ENCODE data around the gene GTF2A1L. TPM values are rescaled to one million over a fixed set of nuclear protein-coding genes. Genes with fewer than 3 reads are reported as not detected.
"Not testable (repeated sequence)": the region's sequence is repeated elsewhere in the genome, so short reads cannot be mapped to it uniquely, and the experiment has no call there.

The GTF2A1L gene
- total RNA-seq, 5 donors from 2014 or later (not counting 1 experiment from before 2014, with no cell fraction given): not detected

- no peaks in the 10 kb centered on the region for H3K4me1 ChIP-seq (ENCODE audit: control insufficient read depth in 1 of 2, extremely low read depth in 1 of 2, insufficient read depth in 2 of 2, low read length in 2 of 2)
- POLR2A ChIA-PET: no interaction called here
Measured at GRCh38 chr2:48693645-48694044, 76.0 kb downstream of the GTF2A1L start.

GRCh38 chr2:48694149-48694548 is 76.5 kb downstream of the GTF2A1L start:
- CTCF ChIA-PET: no interaction called here

More at GRCh38 chr2:48693645-48694044, 76.0 kb downstream of the GTF2A1L start:
- H3K9me3 ChIP-seq: no peaks in the 10 kb centered on the region
- no peak overlapping the region for H3K27ac ChIP-seq (ENCODE audit: low read length)
- Mint-ChIP-seq H3K4me1 (no peaks in the 10 kb centered on the region), H3K9me3 (no peaks in the 10 kb centered on the region), H3K4me3 (no peak overlapping the region), H3K27me3 (peaks cover 5 to 7% of the 10 kb centered on the region in 2 donors), H3K27ac (no peak overlapping the region), H3K36me3 (no peaks in the 10 kb centered on the region)
- H3K4me3 ChIP-seq (ENCODE audit: control insufficient read depth in 1 of 2, extremely low read depth in 1 of 2, low read length in 1 of 2): no peak overlapping the region
- DNase-seq (no peak), ATAC-seq (replicated peaks in 1 of 4) (no peak)
- 90% methylated on average over 2 of the region's 3 CpGs for WGBS (ENCODE audit: insufficient coverage)
- H3K36me3 ChIP-seq (ENCODE audit: control insufficient read depth in 2 of 2, extremely low read depth in 1 of 2, insufficient read depth in 1 of 2, low read length in 1 of 2): no peaks in the 10 kb centered on the region
- CTCF ChIA-PET: no interaction called here
- H3K27me3 ChIP-seq (replicated peaks in 1 of 2; ENCODE audit: control insufficient read depth in 2 of 2, extremely low read depth in 1 of 2, insufficient read depth in 2 of 2, low read length in 1 of 2): no peaks in the 10 kb centered on the region

GRCh38 chr2:48695991-48696390 is 78.3 kb downstream of the GTF2A1L start:
- H3K27ac Mint-ChIP-seq: no peak overlapping the region
- H3K4me1 ChIP-seq (ENCODE audit: control insufficient read depth in 1 of 2, extremely low read depth in 1 of 2, insufficient read depth in 2 of 2, low read length in 2 of 2): no peaks in the 10 kb centered on the region
- no peaks in the 10 kb centered on the region for H3K9me3 Mint-ChIP-seq
- no peaks in the 10 kb centered on the region for H3K4me1 Mint-ChIP-seq
- ATAC-seq (replicated peaks in 1 of 4) (no peak), DNase-seq (no peak)
- H3K27ac ChIP-seq (ENCODE audit: low read length): no peak overlapping the region
- no peak overlapping the region for H3K4me3 Mint-ChIP-seq
- no peaks in the 10 kb centered on the region for H3K36me3 Mint-ChIP-seq
- no peaks in the 10 kb centered on the region for H3K9me3 ChIP-seq
- POLR2A ChIA-PET: no interaction called here
- no peaks in the 10 kb centered on the region for H3K27me3 Mint-ChIP-seq
- H3K4me3 ChIP-seq (ENCODE audit: control insufficient read depth in 1 of 2, extremely low read depth in 1 of 2, low read length in 1 of 2): no peak overlapping the region
- H3K36me3 ChIP-seq (ENCODE audit: control insufficient read depth in 2 of 2, extremely low read depth in 1 of 2, insufficient read depth in 1 of 2, low read length in 1 of 2): no peaks in the 10 kb centered on the region
- H3K27me3 ChIP-seq (replicated peaks in 1 of 2; ENCODE audit: control insufficient read depth in 2 of 2, extremely low read depth in 1 of 2, insufficient read depth in 2 of 2, low read length in 1 of 2): no peaks in the 10 kb centered on the region
- CTCF ChIA-PET: interaction anchor here in 1 of 2 donors (0.6 kb wide), 1 partner anchor 882 kb away, joined by 3 read pairs; no protein-coding TSS in a partner anchor

More at GRCh38 chr2:48694149-48694548, 76.5 kb downstream of the GTF2A1L start:
- no peak overlapping the region for H3K27ac ChIP-seq (ENCODE audit: low read length)
- H3K4me3 ChIP-seq (ENCODE audit: control insufficient read depth in 1 of 2, extremely low read depth in 1 of 2, low read length in 1 of 2): no peak overlapping the region
- no peak for DNase-seq
- no peaks in the 10 kb centered on the region for H3K36me3 ChIP-seq (ENCODE audit: control insufficient read depth in 2 of 2, extremely low read depth in 1 of 2, insufficient read depth in 1 of 2, low read length in 1 of 2)
- no peaks in the 10 kb centered on the region for H3K36me3 Mint-ChIP-seq
- no peaks in the 10 kb centered on the region for H3K9me3 Mint-ChIP-seq
- H3K27ac Mint-ChIP-seq: no peak overlapping the region
- no peaks in the 10 kb centered on the region for H3K4me1 ChIP-seq (ENCODE audit: control insufficient read depth in 1 of 2, extremely low read depth in 1 of 2, insufficient read depth in 2 of 2, low read length in 2 of 2)
- no peaks in the 10 kb centered on the region for H3K9me3 ChIP-seq
- H3K4me1 Mint-ChIP-seq: no peaks in the 10 kb centered on the region
- no peak for ATAC-seq (replicated peaks in 1 of 4)
- no CpG with 5 or more reads among the region's 3 CpGs for WGBS (ENCODE audit: insufficient coverage)
- POLR2A ChIA-PET: no interaction called here
- peaks cover 5 to 7% of the 10 kb centered on the region in 2 donors for H3K27me3 Mint-ChIP-seq
- no peak overlapping the region for H3K4me3 Mint-ChIP-seq
- no peaks in the 10 kb centered on the region for H3K27me3 ChIP-seq (replicated peaks in 1 of 2; ENCODE audit: control insufficient read depth in 2 of 2, extremely low read depth in 1 of 2, insufficient read depth in 2 of 2, low read length in 1 of 2)

GRCh38 chr2:48696881-48697280 is 79.2 kb downstream of the GTF2A1L start:
- H3K4me1 Mint-ChIP-seq: no peaks in the 10 kb centered on the region
- ChIA-PET CTCF (no interaction called here), POLR2A (no interaction called here)
- no peak overlapping the region for H3K4me3 ChIP-seq (ENCODE audit: control insufficient read depth in 1 of 2, extremely low read depth in 1 of 2, low read length in 1 of 2)
- H3K36me3 Mint-ChIP-seq: no peaks in the 10 kb centered on the region
- H3K27ac ChIP-seq (ENCODE audit: low read length): no peak overlapping the region
- H3K4me1 ChIP-seq (ENCODE audit: control insufficient read depth in 1 of 2, extremely low read depth in 1 of 2, insufficient read depth in 2 of 2, low read length in 2 of 2): no peaks in the 10 kb centered on the region
- no peaks in the 10 kb centered on the region for H3K27me3 ChIP-seq (replicated peaks in 1 of 2; ENCODE audit: control insufficient read depth in 2 of 2, extremely low read depth in 1 of 2, insufficient read depth in 2 of 2, low read length in 1 of 2)
- ATAC-seq (replicated peaks in 1 of 4): no peak
- H3K27me3 Mint-ChIP-seq: no peaks in the 10 kb centered on the region
- H3K9me3 ChIP-seq: no peaks in the 10 kb centered on the region
- H3K4me3 Mint-ChIP-seq: no peak overlapping the region
- H3K9me3 Mint-ChIP-seq: no peaks in the 10 kb centered on the region
- DNase-seq: no peak
- H3K36me3 ChIP-seq (ENCODE audit: control insufficient read depth in 2 of 2, extremely low read depth in 1 of 2, insufficient read depth in 1 of 2, low read length in 1 of 2): no peaks in the 10 kb centered on the region
- WGBS (ENCODE audit: insufficient coverage): 56% methylated on average over 1 of the region's 1 CpG
- no peak overlapping the region for H3K27ac Mint-ChIP-seq

GRCh38 chr2:48699348-48699930 is 81.8 kb downstream of the GTF2A1L start:
- ATAC-seq (replicated peaks in 1 of 4): no peak
- POLR2A ChIA-PET: no interaction called here

GRCh38 chr2:48703621-48704020 is 86.0 kb downstream of the GTF2A1L start:
- H3K4me1 Mint-ChIP-seq; DNase-seq; POLR2A ChIA-PET; H3K27me3 ChIP-seq (replicated peaks in 1 of 2; ENCODE audit: control insufficient read depth in 2 of 2, extremely low read depth in 1 of 2, insufficient read depth in 2 of 2, low read length in 1 of 2); H3K9me3 Mint-ChIP-seq; H3K4me3 Mint-ChIP-seq; H3K36me3 Mint-ChIP-seq; H3K27ac ChIP-seq (ENCODE audit: low read length); H3K27me3 Mint-ChIP-seq; CTCF ChIA-PET; ATAC-seq (replicated peaks in 1 of 4); H3K9me3 ChIP-seq; H3K36me3 ChIP-seq (ENCODE audit: control insufficient read depth in 2 of 2, extremely low read depth in 1 of 2, insufficient read depth in 1 of 2, low read length in 1 of 2); H3K27ac Mint-ChIP-seq; H3K4me3 ChIP-seq (ENCODE audit: control insufficient read depth in 1 of 2, extremely low read depth in 1 of 2, low read length in 1 of 2); H3K4me1 ChIP-seq (ENCODE audit: control insufficient read depth in 1 of 2, extremely low read depth in 1 of 2, insufficient read depth in 2 of 2, low read length in 2 of 2): not testable (repeated sequence)
- WGBS (ENCODE audit: insufficient coverage): no CpG with 5 or more reads among the region's 6 CpGs

More at GRCh38 chr2:48699348-48699930, 81.8 kb downstream of the GTF2A1L start:
- H3K9me3 ChIP-seq: no peaks in the 10 kb centered on the region
- H3K36me3 Mint-ChIP-seq: no peaks in the 10 kb centered on the region
- CTCF ChIA-PET: no interaction called here
- no peak overlapping the region for H3K27ac ChIP-seq (ENCODE audit: low read length)
- no peaks in the 10 kb centered on the region for H3K4me1 ChIP-seq (ENCODE audit: control insufficient read depth in 1 of 2, extremely low read depth in 1 of 2, insufficient read depth in 2 of 2, low read length in 2 of 2)
- WGBS (ENCODE audit: insufficient coverage): no CpG with 5 or more reads among the region's 2 CpGs
- no peaks in the 10 kb centered on the region for H3K36me3 ChIP-seq (ENCODE audit: control insufficient read depth in 2 of 2, extremely low read depth in 1 of 2, insufficient read depth in 1 of 2, low read length in 1 of 2)
- no peak overlapping the region for H3K4me3 ChIP-seq (ENCODE audit: control insufficient read depth in 1 of 2, extremely low read depth in 1 of 2, low read length in 1 of 2)
- no peak for DNase-seq
- no peaks in the 10 kb centered on the region for H3K27me3 ChIP-seq (replicated peaks in 1 of 2; ENCODE audit: control insufficient read depth in 2 of 2, extremely low read depth in 1 of 2, insufficient read depth in 2 of 2, low read length in 1 of 2)
- no peaks in the 10 kb centered on the region for H3K9me3 Mint-ChIP-seq
- H3K4me1 Mint-ChIP-seq: no peaks in the 10 kb centered on the region
- H3K4me3 Mint-ChIP-seq: no peak overlapping the region
- H3K27ac Mint-ChIP-seq: no peak overlapping the region
- H3K27me3 Mint-ChIP-seq: no peaks in the 10 kb centered on the region

GRCh38 chr2:48707466-48707865 is 89.8 kb downstream of the GTF2A1L start:
- Histone ChIP-seq H3K4me3 (ENCODE audit: control insufficient read depth in 1 of 2, extremely low read depth in 1 of 2, low read length in 1 of 2) (no peak overlapping the region), H3K36me3 (ENCODE audit: control insufficient read depth in 2 of 2, extremely low read depth in 1 of 2, insufficient read depth in 1 of 2, low read length in 1 of 2) (no peaks in the 10 kb centered on the region), H3K4me1 (ENCODE audit: control insufficient read depth in 1 of 2, extremely low read depth in 1 of 2, insufficient read depth in 2 of 2, low read length in 2 of 2) (no peaks in the 10 kb centered on the region), H3K27ac (ENCODE audit: low read length) (no peak overlapping the region), H3K27me3 (replicated peaks in 1 of 2; ENCODE audit: control insufficient read depth in 2 of 2, extremely low read depth in 1 of 2, insufficient read depth in 2 of 2, low read length in 1 of 2) (peaks cover 0 to 4% of the 10 kb centered on the region in 2 experiments), H3K9me3 (no peaks in the 10 kb centered on the region)
- H3K4me1 Mint-ChIP-seq: peaks cover 0 to 8% (median 0%) of the 10 kb centered on the region in 3 donors
- H3K27ac Mint-ChIP-seq: no peak overlapping the region
- H3K27me3 Mint-ChIP-seq: peaks cover 0 to 9% of the 10 kb centered on the region in 2 donors
- H3K9me3 Mint-ChIP-seq: peaks cover 0 to 3% (median 0%) of the 10 kb centered on the region in 3 donors
- ChIA-PET CTCF (no interaction called here), POLR2A (no interaction called here)
- H3K36me3 Mint-ChIP-seq: no peaks in the 10 kb centered on the region
- DNase-seq (peak in 7 of 35 experiments; percentile 0 to 34 (median 10)), ATAC-seq (replicated peaks in 1 of 4) (peak in 2 of 4 experiments; percentile 55 to 65)
- H3K4me3 Mint-ChIP-seq: peak overlapping the region in 1 of 3 donors; percentile 27
- WGBS (ENCODE audit: insufficient coverage): 62% methylated on average over 5 of the region's 6 CpGs

Data from T-cell (primary cell).